T-helper 17 cell (primary cell): ENCODE data around the gene CCDC137. TPM values are rescaled to one million over a fixed set of nuclear protein-coding genes. Genes with fewer than 3 reads are reported as not detected.

Source experiments
- ATAC-seq: fragments of 150-1000 bp; cut with Tn5 transposase; 2 replicates; pipeline ENCODE4 v1.10.0; 2021; ENCODE audit warnings: mild to moderate bottlenecking, moderate library complexity
- DNase-seq, 3 donors: peaks; one replicate each; pipeline versions ENCODE4 v3.0.0 to v3.0.0-alpha.2; 2020 to 2021
- H3K9me3 ChIP-seq: one replicate; pipeline ENCODE4 v1.7.0; 2013; ENCODE audit warnings: low read length, mild to moderate bottlenecking; ENCODE audit not compliant: control insufficient read depth, poor library complexity, severe bottlenecking
- H3K27ac Mint-ChIP-seq: one replicate; pipeline ENCODE4 v1.8.0; 2022; ENCODE audit warnings: mild to moderate bottlenecking, moderate library complexity, mixed read lengths
- H3K27me3 Mint-ChIP-seq: one replicate; pipeline ENCODE4 v1.8.0; 2022; ENCODE audit warnings: mixed read lengths
- H3K36me3 Mint-ChIP-seq: one replicate; pipeline ENCODE4 v1.8.0; 2022; ENCODE audit warnings: low read depth, mixed read lengths
- H3K4me1 Mint-ChIP-seq: one replicate; pipeline ENCODE4 v1.8.0; 2022; ENCODE audit warnings: mild to moderate bottlenecking, mixed read lengths
- H3K4me3 Mint-ChIP-seq: one replicate; pipeline ENCODE4 v1.8.0; 2022; ENCODE audit warnings: mild to moderate bottlenecking, moderate library complexity, mixed read lengths
- total RNA-seq, 4 donors: library from RNA in 2 of 4; stranded (reverse) in 2 of 4; gene quantifications; one replicate each; pipeline ENCODE4 v1.2.3 and lab custom pipeline; 2022 to 2026

Gene CCDC137
- total RNA-seq, 2 donors from 2014 or later = 15.0 to 18.4 TPM

DNA sequence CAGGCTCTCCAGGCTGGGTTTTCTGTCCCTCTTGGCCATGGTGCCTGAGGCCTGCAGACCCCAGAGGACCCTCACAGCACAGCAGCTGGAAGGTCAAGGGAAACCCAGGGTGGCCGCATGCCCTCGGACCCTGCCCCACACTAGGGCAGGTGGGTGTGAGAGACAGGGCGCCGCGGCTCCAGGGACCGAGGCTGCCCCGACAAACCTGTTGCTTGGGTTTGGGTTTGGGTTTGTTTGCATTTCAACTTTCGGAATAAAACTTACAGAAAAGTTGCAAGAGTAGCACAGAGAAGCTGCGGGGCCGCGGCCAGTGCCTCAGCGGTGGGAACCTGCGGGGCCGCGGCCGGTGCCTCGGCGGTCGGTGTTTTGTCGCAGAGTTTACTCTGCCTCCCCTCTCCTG is 25.1 kb downstream of the CCDC137 start:
- no peaks in the 10 kb centered on the region for H3K36me3 Mint-ChIP-seq
- no peaks in the 10 kb centered on the region for H3K9me3 ChIP-seq
- ATAC-seq = no peak
- no peak for DNase-seq
- H3K4me3 Mint-ChIP-seq = no peak overlapping the region
- H3K27me3 Mint-ChIP-seq = no peaks in the 10 kb centered on the region
- peaks cover 5% of the 10 kb centered on the region for H3K4me1 Mint-ChIP-seq
- peak overlapping the region; percentile 47 for H3K27ac Mint-ChIP-seq

DNA sequence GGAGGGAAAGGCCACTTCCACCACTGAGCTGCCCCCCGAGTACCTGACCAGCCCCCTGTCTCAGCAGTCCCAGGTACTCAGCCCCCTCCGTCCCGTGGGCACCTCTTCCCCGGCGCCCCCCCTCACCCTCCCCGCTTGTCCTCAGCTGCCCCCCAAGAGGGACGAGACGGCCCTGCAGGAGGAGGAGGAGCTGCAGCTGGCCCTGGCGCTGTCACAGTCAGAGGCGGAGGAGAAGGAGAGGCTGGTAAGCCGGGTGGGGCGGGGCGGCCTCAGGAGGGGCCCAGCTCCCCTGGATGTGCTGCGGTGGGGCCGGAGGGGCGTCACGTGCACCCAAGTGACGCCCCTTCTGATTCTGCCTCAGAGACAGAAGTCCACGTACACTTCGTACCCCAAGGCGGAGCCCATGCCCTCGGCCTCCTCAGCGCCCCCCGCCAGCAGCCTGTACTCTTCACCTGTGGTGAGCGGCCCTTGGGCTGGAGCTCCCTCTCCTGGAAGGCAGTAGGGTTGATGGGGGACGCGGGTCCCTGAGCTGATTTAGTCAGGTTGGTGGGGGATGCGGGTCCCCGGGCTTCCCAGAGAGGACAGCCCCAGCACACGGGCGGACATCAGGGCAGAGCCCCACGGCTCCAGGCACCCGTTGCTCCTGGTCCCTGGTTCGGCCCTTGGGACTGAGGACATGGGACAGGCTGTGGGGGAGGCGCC is 27.1 kb downstream of the CCDC137 start:
- no peak for DNase-seq
- Mint-ChIP-seq H3K27me3 (no peaks in the 10 kb centered on the region), H3K4me1 (peaks cover 7% of the 10 kb centered on the region), H3K27ac (no peak overlapping the region), H3K36me3 (no peaks in the 10 kb centered on the region), H3K4me3 (no peak overlapping the region)
- no peak for ATAC-seq
- no peaks in the 10 kb centered on the region for H3K9me3 ChIP-seq

DNA sequence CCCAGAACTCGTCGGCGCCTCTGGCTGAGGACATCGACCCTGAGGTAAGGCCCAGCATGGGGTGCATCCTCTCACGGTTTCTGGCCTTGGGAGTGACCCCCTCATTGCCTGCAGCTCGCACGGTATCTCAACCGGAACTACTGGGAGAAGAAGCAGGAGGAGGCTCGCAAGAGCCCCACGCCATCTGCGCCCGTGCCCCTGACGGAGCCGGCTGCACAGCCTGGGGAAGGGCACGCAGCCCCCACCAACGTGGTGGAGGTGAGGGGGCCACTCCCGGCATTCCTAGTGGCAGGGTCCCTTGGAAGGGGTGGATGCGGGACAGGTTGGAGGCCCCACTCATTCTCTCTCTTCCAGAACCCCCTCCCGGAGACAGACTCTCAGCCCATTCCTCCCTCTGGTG is 28.3 kb downstream of the CCDC137 start:
- DNase-seq (no peak), ATAC-seq (no peak)
- Mint-ChIP-seq H3K4me3 (no peak overlapping the region), H3K27ac (no peak overlapping the region), H3K4me1 (peaks cover 2% of the 10 kb centered on the region), H3K36me3 (no peaks in the 10 kb centered on the region), H3K27me3 (no peaks in the 10 kb centered on the region)
- H3K9me3 ChIP-seq = no peaks in the 10 kb centered on the region

DNA sequence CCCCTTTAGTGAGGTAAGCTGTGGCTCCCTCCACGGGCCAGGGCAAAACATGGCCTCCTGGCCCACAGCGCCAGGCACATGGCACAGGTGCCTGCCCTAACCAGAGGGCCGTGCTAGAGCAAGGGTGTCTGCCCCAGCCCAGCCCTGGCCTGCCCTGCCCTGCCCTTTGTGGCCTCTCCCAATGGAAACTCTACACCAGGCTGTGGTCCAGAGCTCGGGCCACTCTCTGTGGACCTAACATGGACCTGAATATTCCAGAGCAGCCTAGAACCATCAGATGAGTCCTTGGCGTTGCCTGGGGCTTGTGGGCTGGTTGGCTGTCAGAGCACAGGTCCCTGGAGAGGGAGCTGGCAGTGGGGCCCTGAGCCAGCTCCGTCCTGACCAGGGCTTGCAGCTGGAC is 28.7 kb downstream of the CCDC137 start:
- DNase-seq (no peak), ATAC-seq (no peak)
- Mint-ChIP-seq H3K27ac (no peak overlapping the region), H3K4me1 (peaks cover 2% of the 10 kb centered on the region), H3K27me3 (no peaks in the 10 kb centered on the region), H3K36me3 (no peaks in the 10 kb centered on the region), H3K4me3 (no peak overlapping the region)
- no peaks in the 10 kb centered on the region for H3K9me3 ChIP-seq

DNA sequence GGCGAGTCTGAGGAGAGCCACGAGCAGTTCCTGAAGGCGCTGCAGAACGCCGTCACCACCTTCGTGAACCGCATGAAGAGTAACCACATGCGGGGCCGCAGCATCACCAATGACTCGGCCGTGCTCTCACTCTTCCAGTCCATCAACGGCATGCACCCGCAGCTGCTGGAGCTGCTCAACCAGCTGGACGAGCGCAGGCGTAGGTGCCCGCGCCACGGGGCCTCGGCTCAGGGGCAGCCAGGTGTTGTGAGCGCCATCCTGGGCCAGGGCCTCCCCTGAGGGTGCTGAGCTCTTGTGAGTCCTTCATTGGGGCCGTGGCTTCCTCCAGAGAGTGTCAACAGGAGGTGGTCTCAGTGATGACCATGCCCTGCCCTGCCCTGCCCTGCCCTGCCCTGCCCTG is 29.3 kb downstream of the CCDC137 start:
- no peak overlapping the region for H3K4me3 Mint-ChIP-seq
- ATAC-seq = no peak
- no peaks in the 10 kb centered on the region for H3K27me3 Mint-ChIP-seq
- no peaks in the 10 kb centered on the region for H3K36me3 Mint-ChIP-seq
- no peaks in the 10 kb centered on the region for H3K9me3 ChIP-seq
- H3K27ac Mint-ChIP-seq = no peak overlapping the region
- H3K4me1 Mint-ChIP-seq = peaks cover 2% of the 10 kb centered on the region
- no peak for DNase-seq

DNA sequence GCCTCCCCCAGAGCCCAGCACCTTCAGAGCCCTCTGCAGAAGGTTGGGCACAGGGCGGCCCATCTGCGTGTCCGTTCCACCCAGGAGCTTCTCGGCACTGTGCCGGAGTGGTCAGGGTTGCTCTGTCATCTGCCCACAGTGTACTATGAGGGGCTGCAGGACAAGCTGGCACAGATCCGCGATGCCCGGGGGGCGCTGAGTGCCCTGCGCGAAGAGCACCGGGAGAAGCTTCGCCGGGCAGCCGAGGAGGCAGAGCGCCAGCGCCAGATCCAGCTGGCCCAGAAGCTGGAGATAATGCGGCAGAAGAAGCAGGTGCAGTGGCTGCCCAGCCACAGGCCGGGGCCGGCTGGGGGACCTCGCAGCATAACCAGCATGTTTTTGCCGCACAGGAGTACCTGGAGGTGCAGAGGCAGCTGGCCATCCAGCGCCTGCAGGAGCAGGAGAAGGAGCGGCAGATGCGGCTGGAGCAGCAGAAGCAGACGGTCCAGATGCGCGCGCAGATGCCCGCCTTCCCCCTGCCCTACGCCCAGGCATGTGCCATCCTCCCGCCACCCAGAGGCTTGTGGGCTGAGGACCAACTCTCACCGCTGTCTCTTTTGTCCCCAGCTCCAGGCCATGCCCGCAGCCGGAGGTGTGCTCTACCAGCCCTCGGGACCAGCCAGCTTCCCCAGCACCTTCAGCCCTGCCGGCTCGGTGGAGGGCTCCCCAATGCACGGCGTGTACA is 29.8 kb downstream of the CCDC137 start:
- no peak overlapping the region for H3K4me3 Mint-ChIP-seq
- H3K36me3 Mint-ChIP-seq = no peaks in the 10 kb centered on the region
- no peak for DNase-seq
- no peak for ATAC-seq
- peaks cover 2% of the 10 kb centered on the region for H3K4me1 Mint-ChIP-seq
- H3K9me3 ChIP-seq = no peaks in the 10 kb centered on the region
- H3K27ac Mint-ChIP-seq = no peak overlapping the region
- no peaks in the 10 kb centered on the region for H3K27me3 Mint-ChIP-seq

DNA sequence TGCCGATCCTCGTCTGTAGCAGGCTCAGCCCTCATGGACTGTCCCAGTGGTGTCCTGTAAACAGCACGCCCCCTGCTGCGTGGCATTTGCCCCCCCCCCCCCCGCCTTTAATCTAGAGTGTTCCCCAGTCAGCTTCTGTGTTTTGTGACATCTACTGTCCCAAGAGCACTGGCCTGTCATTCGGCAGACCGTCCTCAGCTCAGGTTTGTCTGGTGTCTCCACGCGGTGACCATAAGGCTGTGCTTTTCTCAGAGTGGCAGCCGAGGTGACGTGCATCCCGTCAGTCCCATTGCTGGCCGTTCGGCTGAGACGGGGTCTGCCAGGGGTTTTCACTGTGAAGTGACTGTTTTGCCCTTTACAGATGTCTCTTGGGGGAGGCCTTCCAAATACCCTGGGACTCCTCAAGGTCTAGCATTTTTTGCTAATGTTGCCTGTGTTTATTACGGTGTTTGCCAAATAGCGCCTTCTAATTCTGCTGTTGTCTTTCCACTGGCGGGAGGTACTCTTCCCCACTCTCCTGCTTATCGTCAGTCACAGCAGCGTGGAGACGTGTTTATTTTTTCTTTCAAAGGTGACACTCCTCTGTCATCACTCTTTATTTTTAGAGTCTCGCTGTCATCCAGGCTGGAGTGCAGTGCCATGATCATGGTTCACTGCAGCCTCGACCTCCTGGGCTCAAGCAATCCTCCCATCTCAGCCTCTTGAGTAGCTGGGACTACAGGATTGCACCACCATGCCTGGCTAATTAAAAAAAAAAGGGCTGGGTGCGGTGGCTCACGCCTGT is 30.9 kb downstream of the CCDC137 start:
- DNase-seq (no peak), ATAC-seq (no peak)
- H3K27ac Mint-ChIP-seq = peak overlapping the region; percentile 34
- H3K4me3 Mint-ChIP-seq = no peak overlapping the region
- no peaks in the 10 kb centered on the region for H3K36me3 Mint-ChIP-seq
- H3K27me3 Mint-ChIP-seq = no peaks in the 10 kb centered on the region
- peaks cover 10% of the 10 kb centered on the region for H3K4me1 Mint-ChIP-seq
- no peaks in the 10 kb centered on the region for H3K9me3 ChIP-seq

DNA sequence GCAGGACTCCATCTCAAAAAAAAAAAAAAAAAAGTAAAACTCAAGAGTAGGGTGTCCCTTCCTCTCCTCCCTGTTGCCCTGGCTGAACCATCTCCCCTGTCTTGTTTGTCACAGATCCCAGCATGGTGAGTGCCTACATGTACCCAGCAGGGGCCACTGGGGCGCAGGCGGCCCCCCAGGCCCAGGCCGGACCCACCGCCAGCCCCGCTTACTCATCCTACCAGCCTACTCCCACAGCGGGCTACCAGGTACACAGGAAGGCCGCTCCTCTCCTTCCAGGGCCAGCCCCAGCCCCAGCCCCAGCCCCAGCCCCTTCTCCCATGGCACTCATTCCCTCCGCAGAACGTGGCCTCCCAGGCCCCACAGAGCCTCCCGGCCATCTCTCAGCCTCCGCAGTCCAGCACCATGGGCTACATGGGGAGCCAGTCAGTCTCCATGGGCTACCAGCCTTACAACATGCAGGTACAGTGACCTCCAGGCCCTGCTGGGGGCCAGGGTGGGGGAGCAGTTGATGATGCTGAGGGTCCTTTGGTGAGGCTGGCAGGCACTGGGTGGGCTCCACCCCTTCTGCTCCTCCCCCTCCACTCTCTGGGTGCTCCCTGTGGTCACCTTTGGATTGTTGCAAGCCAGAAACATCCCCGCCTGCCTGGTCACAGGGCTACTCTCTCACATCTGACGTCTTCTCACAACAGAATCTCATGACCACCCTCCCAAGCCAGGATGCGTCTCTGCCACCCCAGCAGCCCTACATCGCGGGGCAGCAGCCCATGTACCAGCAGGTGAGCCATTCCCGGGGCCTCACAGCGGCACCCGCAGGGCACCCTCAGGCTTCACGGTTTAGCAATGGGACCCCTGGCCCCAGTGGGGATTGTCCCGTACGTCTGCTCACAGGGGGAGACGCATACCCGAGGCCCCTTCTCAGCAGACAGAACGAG is 34.1 kb downstream of the CCDC137 start:
- no peaks in the 10 kb centered on the region for H3K27me3 Mint-ChIP-seq
- H3K4me3 Mint-ChIP-seq = peak overlapping the region; percentile 39
- peaks cover 15% of the 10 kb centered on the region for H3K4me1 Mint-ChIP-seq
- peak overlapping the region; percentile 9 for H3K27ac Mint-ChIP-seq
- no peaks in the 10 kb centered on the region for H3K9me3 ChIP-seq
- H3K36me3 Mint-ChIP-seq = no peaks in the 10 kb centered on the region
- DNase-seq (no peak), ATAC-seq (no peak)

DNA sequence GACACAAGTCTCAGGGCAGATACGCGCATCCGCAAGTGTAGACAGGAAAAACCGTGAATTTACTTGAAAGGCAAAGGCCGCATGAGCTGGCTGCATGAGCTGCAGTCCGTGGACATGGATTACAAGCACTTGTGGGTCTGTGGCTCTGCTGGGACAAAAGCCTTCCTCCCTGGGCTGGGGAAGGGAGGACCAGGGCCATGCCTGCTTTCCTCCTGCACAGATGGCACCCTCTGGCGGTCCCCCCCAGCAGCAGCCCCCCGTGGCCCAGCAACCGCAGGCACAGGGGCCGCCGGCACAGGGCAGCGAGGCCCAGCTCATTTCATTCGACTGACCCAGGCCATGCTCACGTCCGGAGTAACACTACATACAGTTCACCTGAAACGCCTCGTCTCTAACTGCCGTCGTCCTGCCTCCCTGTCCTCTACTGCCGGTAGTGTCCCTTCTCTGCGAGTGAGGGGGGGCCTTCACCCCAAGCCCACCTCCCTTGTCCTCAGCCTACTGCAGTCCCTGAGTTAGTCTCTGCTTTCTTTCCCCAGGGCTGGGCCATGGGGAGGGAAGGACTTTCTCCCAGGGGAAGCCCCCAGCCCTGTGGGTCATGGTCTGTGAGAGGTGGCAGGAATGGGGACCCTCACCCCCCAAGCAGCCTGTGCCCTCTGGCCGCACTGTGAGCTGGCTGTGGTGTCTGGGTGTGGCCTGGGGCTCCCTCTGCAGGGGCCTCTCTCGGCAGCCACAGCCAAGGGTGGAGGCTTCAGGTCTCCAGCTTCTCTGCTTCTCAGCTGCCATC is 34.9 kb downstream of the CCDC137 start:
- no peaks in the 10 kb centered on the region for H3K9me3 ChIP-seq
- Mint-ChIP-seq H3K36me3 (peaks cover 2% of the 10 kb centered on the region), H3K27ac (peak overlapping the region; percentile 91), H3K27me3 (no peaks in the 10 kb centered on the region), H3K4me3 (peak overlapping the region; percentile 39), H3K4me1 (peaks cover 18% of the 10 kb centered on the region)
- DNase-seq (no peak), ATAC-seq (no peak)

DNA sequence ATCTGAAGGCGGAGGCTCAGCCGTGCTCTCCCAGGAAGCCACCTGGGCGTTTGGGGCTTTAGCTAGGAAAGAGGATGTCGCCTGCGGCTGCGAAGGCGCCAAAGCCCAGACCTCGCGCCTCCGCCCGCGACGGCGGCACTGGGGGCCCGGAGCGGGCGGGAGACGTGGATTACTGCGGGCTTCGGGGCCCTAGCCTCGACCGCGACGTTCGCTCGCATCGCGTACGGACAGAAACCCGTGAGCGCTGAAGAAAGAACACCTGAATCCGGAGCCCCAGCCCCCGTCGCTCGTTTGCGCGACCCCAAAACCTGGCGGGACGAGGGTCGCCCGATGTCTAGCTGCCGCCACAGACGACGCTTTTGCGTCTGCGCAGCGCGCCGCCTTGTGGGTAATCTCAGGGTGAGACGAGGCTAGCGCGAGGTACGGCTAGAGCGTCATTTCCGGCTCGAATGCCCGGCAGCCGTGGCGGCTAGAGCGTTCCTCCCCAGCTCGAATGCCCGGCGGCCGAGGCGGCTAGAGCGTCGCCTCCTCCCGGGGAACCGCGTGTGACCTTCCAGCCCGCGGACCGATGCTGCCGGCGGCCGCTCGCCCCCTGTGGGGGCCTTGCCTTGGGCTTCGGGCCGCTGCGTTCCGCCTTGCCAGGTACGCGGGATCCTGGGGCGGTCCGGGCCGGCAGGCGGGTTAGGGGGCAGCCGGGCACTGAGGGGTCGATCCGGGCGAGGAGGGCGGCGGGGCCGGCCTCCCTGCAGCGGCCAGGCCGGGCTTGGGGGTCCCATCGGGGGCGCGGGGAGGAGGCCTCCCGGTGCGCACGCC is 36.6 kb downstream of the CCDC137 start, which contains the start of gene MRPL12:
TSS of gene MRPL12 (plus strand) at position 434 of the 813 bp plus-strand sequence. CDS start at position 569, 135 bp downstream.
- Mint-ChIP-seq H3K4me3 (peak within 1 kb of the TSS; percentile 90), H3K4me1 (peaks cover 16% of the 10 kb centered on the region), H3K27ac (peak within 1 kb of the TSS; percentile 91), H3K36me3 (peaks cover 2% of the 10 kb centered on the region), H3K27me3 (no peaks in the 10 kb centered on the region)
- peak; percentile 93 for ATAC-seq
- H3K9me3 ChIP-seq = no peaks in the 10 kb centered on the region
- DNase-seq = peak; percentile 77 to 80 (median 78)

DNA sequence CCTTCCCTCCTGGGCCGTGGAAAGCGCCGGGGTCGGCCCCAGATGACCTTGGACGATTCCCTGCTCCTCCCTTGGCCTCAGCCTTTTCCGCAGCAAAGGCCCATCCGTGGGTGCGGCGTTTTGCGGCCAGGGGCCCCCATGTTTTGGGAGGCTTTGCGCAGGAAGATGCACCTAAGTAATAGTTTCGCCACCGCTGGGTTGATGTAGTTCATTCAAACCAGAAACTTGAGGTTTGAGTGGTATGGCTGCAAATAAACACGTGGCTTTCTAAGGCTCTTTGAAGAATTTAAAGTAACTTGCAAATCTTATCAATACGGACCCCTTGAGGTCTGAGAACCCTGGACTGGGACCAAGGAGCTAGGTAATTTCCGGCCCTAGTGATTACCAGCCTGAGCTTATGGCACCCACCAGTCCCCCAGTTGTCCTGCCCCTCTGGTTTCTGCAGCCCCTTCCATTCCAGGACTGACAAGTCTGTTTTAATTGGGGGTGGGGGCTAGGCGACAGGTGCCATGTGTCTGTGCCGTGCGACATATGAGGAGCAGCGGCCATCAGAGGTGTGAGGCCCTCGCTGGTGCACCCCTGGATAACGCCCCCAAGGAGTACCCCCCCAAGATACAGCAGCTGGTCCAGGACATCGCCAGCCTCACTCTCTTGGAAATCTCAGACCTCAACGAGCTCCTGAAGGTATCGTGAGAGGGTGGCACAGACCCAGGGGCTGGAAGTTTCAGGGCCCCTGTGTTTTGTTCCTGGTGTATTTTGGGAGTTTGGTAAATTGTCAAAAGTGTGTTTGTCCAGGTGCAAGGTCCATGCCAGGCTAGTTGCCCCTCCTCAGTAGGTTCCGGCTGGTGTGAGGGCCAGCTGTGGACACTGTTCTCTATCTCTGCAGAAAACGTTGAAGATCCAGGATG is 37.5 kb downstream of the CCDC137 start:
- peak overlapping the region; percentile 83 for H3K4me3 Mint-ChIP-seq
- H3K36me3 Mint-ChIP-seq = peaks cover 2% of the 10 kb centered on the region
- no peaks in the 10 kb centered on the region for H3K27me3 Mint-ChIP-seq
- ATAC-seq = peak; percentile 29
- H3K9me3 ChIP-seq = no peaks in the 10 kb centered on the region
- peak overlapping the region; percentile 91 for H3K27ac Mint-ChIP-seq
- DNase-seq = no peak
- H3K4me1 Mint-ChIP-seq = peaks cover 16% of the 10 kb centered on the region
